Adipose tissue (tissue), 3 donors: Measurements from ENCODE around the gene SCP2. TPM values are rescaled to one million over a fixed set of nuclear protein-coding genes. Genes with fewer than 3 reads are reported as not detected.

ENCODE experiments used
- H3K27ac ChIP-seq: one replicate; pipeline ENCODE4 v1.5.1; 2013; ENCODE audit warnings: low read depth, low read length
- WGBS, 3 donors: extraction: QIAGEN DNeasy Blood & Tissue Kit; methylation state at CpG; one replicate each; pipeline ENCODE4 v1.1.7; 2013; 5-methylcytosine and 5-hydroxymethylcytosine counted together
- polyA plus RNA-seq, 3 donors: library from polyadenylated mRNA; stranded (reverse); fragments of 200-250 nt; gene quantifications; one replicate each; pipeline ENCODE4 v1.2.3, GENCODE V29; 2013
- donor health status: healthy with polysubstance abuse.
- donor health status: Bipolar disorder and iron deficiency.
- donor health status: healthy.

SCP2 gene
- polyA plus RNA-seq, 3 donors = 58.3 to 343 (median 128) TPM

DNA sequence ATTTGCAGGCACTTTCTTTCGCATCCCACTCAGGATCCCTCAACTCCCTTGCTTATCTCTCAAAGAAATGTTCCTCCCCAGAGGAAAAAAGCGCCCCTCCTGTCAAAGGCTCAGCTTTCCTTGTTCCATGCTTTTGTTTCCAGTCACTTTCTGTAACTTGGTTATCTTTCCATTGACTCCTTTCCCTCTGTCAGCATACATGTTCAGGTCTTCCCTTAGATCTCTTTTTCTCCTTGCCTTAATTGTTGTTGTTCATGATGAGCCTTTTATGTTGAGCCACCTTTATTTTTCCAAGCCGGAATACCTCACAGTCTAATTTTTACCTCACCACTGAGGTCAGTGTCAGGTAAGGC is 88.4 kb downstream of the SCP2 start:
- no peak overlapping the region for H3K27ac ChIP-seq
- WGBS, 3 donors = 12 to 38% (median 33%) methylated on average over 3 of the region's 3 CpGs

GRCh38 chr1:53016705-53017104 is 89.6 kb downstream of the SCP2 start:
- H3K27ac ChIP-seq = no peak overlapping the region
- WGBS, 3 donors = 91 to 100% (median 98%) methylated on average over 1 of the region's 1 CpG

GRCh38 chr1:53020588-53020987 is 93.5 kb downstream of the SCP2 start:
- WGBS, 3 donors = 49 to 95% (median 94%) methylated on average over 5 of the region's 5 CpGs
- H3K27ac ChIP-seq = no peak overlapping the region

DNA sequence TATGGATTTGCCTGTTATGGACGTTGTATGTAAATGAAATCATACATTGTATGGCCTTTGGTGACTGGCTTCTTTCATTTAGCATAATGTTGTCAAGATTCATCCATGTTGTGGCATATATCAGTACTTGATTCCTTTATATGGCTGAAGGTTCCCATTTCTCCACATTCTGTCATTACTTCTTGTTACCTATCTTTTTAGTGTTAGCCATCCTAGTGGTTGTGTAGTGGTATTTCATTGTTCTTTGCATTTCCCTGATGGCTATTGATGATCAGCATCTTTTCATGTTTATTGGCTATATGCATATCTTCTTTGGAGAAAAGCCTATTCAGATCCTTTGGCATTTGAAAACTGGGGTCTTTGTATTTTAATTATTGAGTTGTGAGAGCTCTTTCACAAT is 95.1 kb downstream of the SCP2 start:
- WGBS, 3 donors = 94 to 100% (median 98%) methylated on average over 1 of the region's 1 CpG
- no peak overlapping the region for H3K27ac ChIP-seq

DNA sequence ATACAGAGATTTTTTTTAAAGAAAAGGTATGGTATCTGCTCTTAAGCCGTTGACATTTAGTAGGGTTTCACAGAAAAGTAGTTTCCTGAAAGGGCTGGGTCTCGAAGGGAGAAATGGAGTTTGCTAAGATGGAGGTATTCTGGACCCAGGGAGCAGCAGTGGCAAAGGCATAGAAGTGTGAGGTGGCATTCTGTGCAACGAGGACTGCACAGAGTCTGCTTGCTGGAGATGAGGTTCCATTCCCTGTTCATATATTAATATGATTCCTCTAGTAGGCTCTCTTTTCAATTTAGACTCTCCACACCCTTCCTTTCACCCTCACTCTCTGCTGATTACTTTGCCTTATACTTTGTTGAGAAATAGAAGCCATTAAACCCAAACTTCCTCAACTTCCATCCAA is 96.5 kb downstream of the SCP2 start:
- no peak overlapping the region for H3K27ac ChIP-seq
- 70 to 82% (median 76%) methylated on average over 3 of the region's 3 CpGs for WGBS, 3 donors

- H3K27ac ChIP-seq = no peak overlapping the region
Measured at GRCh38 chr1:53024117-53024516, 97.0 kb downstream of the SCP2 start.

DNA sequence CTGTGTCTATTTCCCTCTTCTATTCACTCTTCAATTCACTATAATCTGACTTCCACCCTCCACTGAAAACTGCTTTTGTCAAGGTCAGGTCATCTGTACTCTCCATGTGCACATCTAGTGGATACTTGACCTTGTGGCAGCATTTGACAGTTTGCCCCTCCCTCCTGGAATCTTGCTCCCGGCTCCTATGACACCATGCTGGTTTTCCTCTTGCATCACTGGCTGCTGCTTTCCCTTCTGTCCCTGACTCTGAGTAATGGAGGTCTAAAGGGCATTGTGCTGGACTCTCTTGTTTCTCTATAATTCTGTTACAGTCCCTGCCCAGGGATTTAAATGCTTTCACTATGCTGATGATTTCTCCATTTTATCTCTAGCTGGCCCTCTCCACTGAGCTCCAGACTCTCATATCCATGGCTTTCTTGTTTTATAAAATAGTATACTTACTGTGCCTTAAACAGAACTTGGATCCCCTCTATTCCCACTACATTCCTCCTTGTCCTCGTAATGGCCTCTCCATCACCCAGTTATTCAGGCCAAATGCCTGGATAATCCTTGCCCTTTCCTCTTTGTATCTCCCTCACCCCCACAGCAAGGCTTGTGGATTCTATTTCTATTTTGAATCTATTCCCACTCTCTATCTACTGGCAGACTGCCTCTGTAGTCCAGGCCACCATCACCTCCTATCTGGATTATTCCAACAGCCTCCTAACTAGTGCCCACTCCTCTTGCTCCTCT is 98.1 kb downstream of the SCP2 start:
- 36 to 51% (median 40%) methylated on average over 2 of the region's 2 CpGs for WGBS, 3 donors
- H3K27ac ChIP-seq = no peak overlapping the region

DNA sequence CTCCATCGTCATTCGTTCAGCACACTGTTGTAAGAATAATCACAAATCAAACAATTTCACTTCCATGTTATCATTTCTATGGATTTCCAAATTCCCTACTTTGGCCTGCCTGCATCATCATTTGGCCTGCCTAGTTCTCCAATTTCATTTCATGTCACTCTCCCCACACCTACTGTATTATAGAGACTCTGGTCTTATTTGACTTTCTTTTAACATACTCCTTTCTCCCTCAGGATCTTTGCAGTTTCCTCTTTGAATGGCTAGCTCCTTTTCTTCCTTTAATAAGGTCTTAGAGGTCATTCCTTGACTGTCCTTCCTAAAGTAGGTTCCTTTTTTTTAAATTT is 98.7 kb downstream of the SCP2 start:
- H3K27ac ChIP-seq = no peak overlapping the region
- 43 to 63% (median 50%) methylated on average over 2 of the region's 2 CpGs for WGBS, 3 donors

GRCh38 chr1:53026254-53026653 is 99.2 kb downstream of the SCP2 start:
- no peak overlapping the region for H3K27ac ChIP-seq
- WGBS, 3 donors = 49 to 66% (median 57%) methylated on average over 2 of the region's 2 CpGs

- H3K27ac ChIP-seq = no peak overlapping the region
- 71 to 91% (median 74%) methylated on average over 1 of the region's 1 CpG for WGBS, 3 donors
Measured at GRCh38 chr1:53031732-53032131, 104.7 kb downstream of the SCP2 start.

DNA sequence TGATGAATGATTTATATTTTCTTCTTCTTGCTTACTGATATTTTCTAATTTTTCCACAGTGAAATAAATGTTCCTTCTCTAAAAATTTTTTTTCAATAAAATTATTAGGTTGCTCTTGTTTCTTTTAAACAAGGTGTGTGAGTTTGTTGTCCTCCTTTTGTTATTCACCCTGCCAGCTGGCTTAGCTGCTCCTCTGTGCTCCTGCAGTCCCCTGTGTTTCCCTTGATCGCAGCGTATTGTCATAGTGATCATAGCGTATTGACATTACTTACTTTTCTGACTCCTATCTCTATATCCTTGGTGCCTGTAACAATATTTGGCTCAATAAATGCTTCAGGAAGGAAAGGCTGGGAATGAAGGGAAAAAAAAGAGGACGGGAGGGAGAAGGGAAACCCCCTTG is 110.1 kb downstream of the SCP2 start:
- H3K27ac ChIP-seq = no peak overlapping the region
- 60 to 67% (median 62%) methylated on average over 4 of the region's 4 CpGs for WGBS, 3 donors

- WGBS, 3 donors = 55 to 81% (median 67%) methylated on average over 3 of the region's 3 CpGs
- H3K27ac ChIP-seq = no peak overlapping the region
Measured at GRCh38 chr1:53038566-53038965, 111.5 kb downstream of the SCP2 start.

GRCh38 chr1:53043271-53043670 is 116.2 kb downstream of the SCP2 start:
- no peak overlapping the region for H3K27ac ChIP-seq

GRCh38 chr1:53044926-53045325 is 117.8 kb downstream of the SCP2 start:
- H3K27ac ChIP-seq = no peak overlapping the region
- 67 to 91% (median 89%) methylated on average over 5 of the region's 5 CpGs for WGBS, 3 donors

- WGBS, 3 donors = 0 to 41% (median 25%) methylated on average over 2 of the region's 2 CpGs
- no peak overlapping the region for H3K27ac ChIP-seq
Measured at GRCh38 chr1:53046930-53047329, 119.9 kb downstream of the SCP2 start.

DNA sequence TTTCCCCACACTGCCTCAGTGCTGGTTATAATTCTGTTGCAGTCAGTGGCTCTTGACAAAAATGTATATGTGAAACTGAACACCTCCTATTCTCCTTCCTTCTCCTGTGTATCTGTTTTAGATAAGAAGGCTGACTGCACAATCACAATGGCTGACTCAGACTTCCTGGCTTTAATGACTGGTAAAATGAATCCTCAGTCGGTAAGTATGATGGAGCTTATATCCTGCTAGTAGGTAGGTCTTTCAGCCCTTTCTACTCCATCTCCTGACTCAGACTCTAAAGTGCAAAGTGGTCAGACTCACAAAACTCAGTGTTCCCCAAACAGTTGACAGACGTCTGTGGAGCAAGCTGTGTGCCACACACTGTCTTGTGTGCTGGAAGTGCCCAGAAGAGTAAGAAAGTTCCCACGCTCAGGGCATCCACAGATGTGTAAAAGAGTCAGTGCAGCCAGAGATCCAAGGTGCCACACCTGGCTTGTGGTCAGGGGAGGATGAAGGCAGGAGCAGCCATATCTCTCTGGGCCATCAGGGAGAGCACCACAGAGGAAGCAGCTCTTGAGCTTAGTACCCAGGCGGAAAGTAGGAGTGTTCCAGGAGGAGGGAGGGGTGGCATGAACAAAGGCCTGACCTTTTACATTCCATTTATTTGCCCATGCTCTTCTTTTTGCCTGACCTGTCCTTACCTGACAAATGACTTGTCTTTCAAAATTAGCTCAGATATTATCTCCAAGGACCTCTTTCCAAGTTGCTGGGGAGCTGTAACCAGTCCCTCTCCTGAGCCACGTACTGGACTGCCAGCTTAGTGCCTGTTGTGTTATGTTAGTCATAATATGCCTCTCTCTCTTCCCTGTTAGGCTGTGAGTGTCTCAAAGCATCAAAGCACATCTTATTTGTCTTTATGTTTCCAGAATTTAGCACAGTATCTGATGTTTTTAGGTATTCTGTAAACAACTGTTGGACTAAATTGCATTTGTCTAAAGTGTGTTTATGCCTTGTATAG is 121.0 kb downstream of the SCP2 start:
- WGBS, 3 donors = 71 to 80% (median 73%) methylated on average over 5 of the region's 5 CpGs
- H3K27ac ChIP-seq = no peak overlapping the region

DNA sequence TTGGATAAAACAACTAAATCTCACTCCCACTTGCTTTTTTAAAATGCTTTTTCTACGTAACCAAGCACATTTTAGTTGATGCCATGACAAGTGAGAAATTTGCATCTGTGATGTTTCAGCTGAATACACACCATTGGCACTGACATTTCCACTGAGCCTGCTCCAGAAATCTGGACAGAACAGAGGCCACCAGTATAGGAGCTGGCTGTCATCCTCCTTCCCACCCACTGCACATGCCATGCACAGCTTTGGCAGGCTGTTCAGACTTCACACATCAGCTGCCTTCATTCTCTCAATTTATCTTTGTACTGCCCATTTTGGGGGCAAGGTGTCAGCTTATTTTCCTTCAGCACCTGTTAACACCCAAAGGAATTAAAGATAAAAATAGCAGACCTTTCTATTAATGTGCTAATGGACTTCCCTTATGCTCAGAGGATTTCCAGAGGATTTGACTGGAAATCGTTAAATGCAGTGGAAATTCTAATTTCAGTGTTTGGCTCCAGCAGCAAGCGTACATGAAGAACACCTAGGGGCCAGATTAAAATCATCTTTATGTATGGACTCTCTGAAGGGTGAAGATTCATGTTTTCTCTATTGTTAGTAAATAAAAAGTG is 122.0 kb downstream of the SCP2 start:
- 73 to 83% (median 80%) methylated on average over 3 of the region's 3 CpGs for whole genome bisulfite sequencing, 3 donors
- H3K27ac ChIP-seq = no peak overlapping the region

- 82 to 87% (median 82%) methylated on average over 3 of the region's 3 CpGs for WGBS, 3 donors
- no peak overlapping the region for H3K27ac ChIP-seq
Measured at GRCh38 chr1:53049574-53049967, 122.5 kb downstream of the SCP2 start.

DNA sequence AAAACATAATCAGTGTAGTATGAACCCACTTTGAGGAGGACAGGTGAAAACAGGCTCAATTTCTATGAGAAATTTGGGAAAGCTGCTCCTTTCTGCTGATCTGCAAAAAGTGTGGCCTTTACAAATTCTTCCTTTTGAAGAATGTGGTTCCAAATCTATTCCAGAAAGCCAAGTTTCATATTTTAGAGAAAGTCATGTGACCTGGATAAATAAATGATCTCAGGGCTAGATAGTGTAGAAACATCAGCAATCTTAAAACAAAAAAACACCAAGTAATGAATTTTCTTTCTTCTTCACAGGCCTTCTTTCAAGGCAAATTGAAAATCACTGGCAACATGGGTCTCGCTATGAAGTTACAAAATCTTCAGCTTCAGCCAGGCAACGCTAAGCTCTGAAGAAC is 123.2 kb downstream of the SCP2 start:
- WGBS, 3 donors = 71 to 88% (median 74%) methylated on average over 2 of the region's 2 CpGs
- no peak overlapping the region for H3K27ac ChIP-seq
